ENCODE data around the gene ATP6V1G2.

Gene ATP6V1G2

GRCh38 chr6:31541658-31542521 lies 4.5 kb downstream of the ATP6V1G2 start, which contains the start of gene DDX39B (continued):
- TF ChIP-seq ZNF174 (tag by site-specific recombination; IDR thresholded peaks at IDR 0.05) (no peak), ZNF280C (tag by site-specific recombination; IDR thresholded peaks at IDR 0.05) (no peak), ZNF404 (tag by site-specific recombination; IDR thresholded peaks at IDR 0.05) (no peak), ZNF274 (IDR thresholded peaks at IDR 0.05; ENCODE audit: low read length) (no peak), ZNF274 (tag by site-specific recombination; IDR thresholded peaks at IDR 0.05; ENCODE audit: borderline replicate concordance) (no peak), ZNF221 (tag by site-specific recombination; IDR thresholded peaks at IDR 0.05; ENCODE audit: borderline replicate concordance) (0 out of 2 replicates have a peak, but pooled peaks have one; percentile 1), ZNF169 (tag by site-specific recombination; IDR thresholded peaks at IDR 0.05) (no peak), ZFP37 (tag by site-specific recombination; IDR thresholded peaks at IDR 0.05) (peak; percentile 97; the same call in 1 of the 2 replicates), ZNF148 (tag by site-specific recombination; IDR thresholded peaks at IDR 0.05; ENCODE audit: borderline replicate concordance) (no peak), SCRT2 (tag by site-specific recombination; IDR thresholded peaks at IDR 0.05) (peak; percentile 79), MEIS1 (CRISPR knock-in tag; IDR thresholded peaks at IDR 0.05; ENCODE audit: borderline replicate concordance) (no peak), ZNF558 (tag by site-specific recombination; IDR thresholded peaks at IDR 0.05) (peak; percentile 42), ZBTB17 (tag by site-specific recombination; IDR thresholded peaks at IDR 0.05) (peak; percentile 93; the same call in 1 of the 2 replicates), ZNF416 (tag by site-specific recombination; IDR thresholded peaks at IDR 0.05) (no peak), ZNF514 (tag by site-specific recombination; IDR thresholded peaks at IDR 0.05) (no peak), ZNF133 (tag by site-specific recombination; IDR thresholded peaks at IDR 0.05) (no peak), ZSCAN30 (tag by site-specific recombination; IDR thresholded peaks at IDR 0.05) (peak; percentile 17; the same call in 1 of the 2 replicates), KLF10 (tag by site-specific recombination; IDR thresholded peaks at IDR 0.05) (0 out of 2 replicates have a peak, but pooled peaks have one; percentile 54), ZNF26 (tag by site-specific recombination; IDR thresholded peaks at IDR 0.05) (no peak), ZBTB11 (tag by site-specific recombination; conservative IDR thresholded peaks at IDR 0.05; ENCODE audit: low read depth) (peak; percentile 95), ZNF548 (tag by site-specific recombination; IDR thresholded peaks at IDR 0.05) (no peak), ZBTB44 (tag by site-specific recombination; IDR thresholded peaks at IDR 0.05) (no peak), ZNF114 (tag by site-specific recombination; IDR thresholded peaks at IDR 0.05) (no peak), ZNF768 (tag by site-specific recombination; IDR thresholded peaks at IDR 0.05) (no peak), ZNF302 (tag by site-specific recombination; IDR thresholded peaks at IDR 0.05; ENCODE audit: low read depth) (no peak), ZNF311 (tag by site-specific recombination; IDR thresholded peaks at IDR 0.05; ENCODE audit: borderline replicate concordance) (no peak), ZFP41 (tag by site-specific recombination; IDR thresholded peaks at IDR 0.05; ENCODE audit: borderline replicate concordance) (no peak), ZNF549 (tag by site-specific recombination; IDR thresholded peaks at IDR 0.05) (no peak), ZNF10 (tag by site-specific recombination; IDR thresholded peaks at IDR 0.05) (no peak)

All from HEK293 (cell line).